Peyer's patch (tissue), 4 donors: ENCODE data around the gene NDST1.

Source experiments
- CTCF ChIP-seq, 6 experiments: fragments of 450-650 bp in 4 of 6; fragments of 200-600 bp in 2 of 6; sonication (generic) in 1 of 6; IDR thresholded peaks; one replicate each; pipeline ENCODE4 v1.5.1; 2017 to 2019; ENCODE audit warnings: antibody characterized with exemption in 6 of 6, mild to moderate bottlenecking in 3 of 6, moderate library complexity in 1 of 6
- POLR2A ChIP-seq, 2 donors: fragments of 450-650 bp; IDR thresholded peaks; one replicate each; pipeline ENCODE4 v1.5.1; 2017; ENCODE audit warnings: antibody characterized with exemption in 2 of 2, mild to moderate bottlenecking in 2 of 2, moderate library complexity in 2 of 2

- no peak for TF ChIP-seq POLR2A (IDR thresholded peaks at IDR 0.05)
- TF ChIP-seq CTCF (IDR thresholded peaks at IDR 0.05): no peak
Measured at GRCh38 chr5:150574818-150575547, 67.1 kb downstream of the NDST1 start.
